H1 (cell line): ENCODE measurements around the gene TOM1L2. TPM values are rescaled to one million over a fixed set of nuclear protein-coding genes. Genes with fewer than 3 reads are reported as not detected.
A peak's percentile ranks its signal among the peaks of the same experiment; 100 is the strongest.

Experiments
- CTCF ChIA-PET: fragments of 300-600 bp; sonication (Branson Sonifier 250); formaldehyde crosslinking; loops from one replicate; lab custom pipeline; 2021; ENCODE audit not compliant: partially characterized antibody; lab: Charles Lee
- POLR2A ChIA-PET: fragments of 300-600 bp; sonication (Branson Sonifier 250); formaldehyde crosslinking; loops from one replicate; lab custom pipeline; 2021; ENCODE audit warnings: inconsistent platforms; ENCODE audit not compliant: partially characterized antibody; lab: Charles Lee
- DNase-seq, 2 experiments: peaks; one replicate each; pipeline versions ENCODE4 v3.0.0 to v3.0.0-alpha.2; 2010 to 2022; ENCODE audit warnings: low spot score in 2 of 2, low read depth in 1 of 2, mixed read lengths in 1 of 2
- FAIRE-seq: peaks from 2 replicates; lab custom pipeline; 2011; peaks lifted over from hg19 to GRCh38; lab: Jason Lieb, UNC
- H2AFZ ChIP-seq: 2 replicates; pipeline ENCODE4 v1.8.1; 2012; ENCODE audit warnings: low read length, inconsistent platforms
- H2AK5ac ChIP-seq: 2 replicates; pipeline ENCODE4 v1.6.1; 2013; ENCODE audit warnings: low read depth, low read length
- H2BK120ac ChIP-seq: replicated peaks from 2 replicates; pipeline ENCODE3; 2013; ENCODE audit warnings: low read depth, low read length, inconsistent platforms
- H2BK12ac ChIP-seq: 2 replicates; pipeline ENCODE4 v1.6.1; 2013; ENCODE audit warnings: low read depth, low read length
- H2BK15ac ChIP-seq: 2 replicates; pipeline ENCODE4 v1.6.1; 2013; ENCODE audit warnings: low read length
- H2BK20ac ChIP-seq: 2 replicates; pipeline ENCODE4 v1.6.1; 2013; ENCODE audit warnings: low read length
- H2BK5ac ChIP-seq: 2 replicates; pipeline ENCODE4 v1.6.1; 2013; ENCODE audit warnings: low read depth, low read length
- H3K14ac ChIP-seq: 2 replicates; pipeline ENCODE4 v1.6.1; 2013; ENCODE audit warnings: inconsistent platforms; ENCODE audit not compliant: insufficient read length
- H3K18ac ChIP-seq: 2 replicates; pipeline ENCODE4 v1.6.1; 2013; ENCODE audit warnings: low read length; ENCODE audit errors: extremely low read depth
- H3K23ac ChIP-seq: 2 replicates; pipeline ENCODE4 v1.6.1; 2013; ENCODE audit warnings: inconsistent platforms; ENCODE audit not compliant: insufficient read length
- H3K23me2 ChIP-seq: 2 replicates; pipeline ENCODE4 v1.6.1; 2013; ENCODE audit warnings: low read depth, low read length
- H3K27ac ChIP-seq: 2 replicates; pipeline ENCODE4 v1.6.1; 2011; ENCODE audit warnings: low read depth, low read length, inconsistent platforms
- H3K27me3 ChIP-seq, 4 experiments: replicated peaks in 1 of 4; 1 replicate in 1 of 4; 2 replicates in 3 of 4; pipeline versions ENCODE4 v1.6.1 to v1.8.1; 2011 to 2013; ENCODE audit warnings: low read length in 3 of 4, mild to moderate bottlenecking in 3 of 4, inconsistent platforms in 2 of 4, mixed read lengths in 2 of 4, moderate library complexity in 1 of 4; ENCODE audit not compliant: control insufficient read depth in 3 of 4, insufficient read depth in 3 of 4; ENCODE audit errors: extremely low read depth in 1 of 4
- H3K36me3 ChIP-seq, 4 experiments: 2 replicates each; pipeline versions ENCODE4 v1.6.1 to v1.8.1; 2011 to 2013; ENCODE audit warnings: mild to moderate bottlenecking in 4 of 4, low read length in 3 of 4, moderate library complexity in 2 of 4, control low read depth in 1 of 4, inconsistent platforms in 1 of 4; ENCODE audit not compliant: insufficient read depth in 4 of 4, control insufficient read depth in 2 of 4
- H3K4ac ChIP-seq: replicated peaks from 2 replicates; pipeline ENCODE3; 2013; ENCODE audit warnings: low read length, low read depth, mixed read lengths, inconsistent platforms; ENCODE audit not compliant: insufficient read length
- H3K4me1 ChIP-seq, 4 experiments: replicated peaks in 1 of 4; 1 replicate in 1 of 4; 2 replicates in 3 of 4; pipeline versions ENCODE4 v1.6.1 to v1.8.1; 2011 to 2013; ENCODE audit warnings: low read length in 3 of 4, inconsistent platforms in 2 of 4, mixed read lengths in 1 of 4; ENCODE audit not compliant: insufficient read depth in 4 of 4, control insufficient read depth in 3 of 4
- H3K4me2 ChIP-seq, 2 experiments: 2 replicates each; pipeline versions ENCODE4 v1.6.1 to v1.8.1; 2011 to 2013; ENCODE audit warnings: low read depth in 2 of 2, low read length in 2 of 2, control low read depth in 1 of 2, inconsistent platforms in 1 of 2, mild to moderate bottlenecking in 1 of 2; ENCODE audit not compliant: insufficient read depth in 1 of 2
- H3K4me3 ChIP-seq, 4 experiments: fragments of 200-600, 300-600 bp in 1 of 4; sonication (generic), shearing (Covaris generic), sonication (Bioruptor Twin) in 1 of 4; 2 replicates each; pipeline versions ENCODE4 v1.5.1 to v1.8.1; 2011 to 2016; ENCODE audit warnings: low read length in 4 of 4, low read depth in 3 of 4, control low read depth in 2 of 4, inconsistent platforms in 2 of 4, mild to moderate bottlenecking in 2 of 4, mixed read lengths in 1 of 4, moderate library complexity in 1 of 4; ENCODE audit not compliant: insufficient read depth in 2 of 4; ENCODE audit errors: extremely low read depth in 1 of 4
- H3K56ac ChIP-seq: replicated peaks from 2 replicates; pipeline ENCODE3; 2013; ENCODE audit warnings: low read depth, mild to moderate bottlenecking, mixed read lengths, low read length, inconsistent platforms; ENCODE audit not compliant: insufficient read length
- H3K79me1 ChIP-seq: 2 replicates; pipeline ENCODE4 v1.6.1; 2013; ENCODE audit warnings: low read depth, low read length, control low read depth
- H3K79me2 ChIP-seq, 2 experiments: 2 replicates each; pipeline versions ENCODE4 v1.6.1 to v1.8.1; 2012 to 2013; ENCODE audit warnings: low read length in 2 of 2, mild to moderate bottlenecking in 2 of 2, inconsistent platforms in 1 of 2; ENCODE audit not compliant: insufficient read depth in 2 of 2, control insufficient read depth in 1 of 2
- H3K9ac ChIP-seq, 4 experiments: replicated peaks in 1 of 4; 1 replicate in 1 of 4; 2 replicates in 3 of 4; pipeline versions ENCODE4 v1.6.1 to v1.8.1; 2011 to 2013; ENCODE audit warnings: low read depth in 3 of 4, low read length in 3 of 4, control low read depth in 2 of 4, mild to moderate bottlenecking in 2 of 4, moderate library complexity in 2 of 4, inconsistent platforms in 1 of 4; ENCODE audit errors: extremely low read depth in 1 of 4
- H3K9me3 ChIP-seq, 2 experiments: 2 replicates each; pipeline versions ENCODE4 v1.6.1 to v1.8.1; 2012 to 2013; ENCODE audit warnings: mild to moderate bottlenecking in 2 of 2, moderate library complexity in 2 of 2, control low read depth in 1 of 2, inconsistent platforms in 1 of 2, low read depth in 1 of 2, low read length in 1 of 2, mixed read lengths in 1 of 2; ENCODE audit not compliant: insufficient read depth in 2 of 2
- H4K20me1 ChIP-seq, 2 experiments: replicated peaks in 1 of 2; 2 replicates each; pipeline versions ENCODE3 to v1.8.1; 2011 to 2013; ENCODE audit warnings: inconsistent platforms in 2 of 2, low read length in 2 of 2, mild to moderate bottlenecking in 1 of 2; ENCODE audit not compliant: insufficient read depth in 2 of 2, control insufficient read depth in 1 of 2
- H4K5ac ChIP-seq: 2 replicates; pipeline ENCODE4 v1.6.1; 2013; ENCODE audit warnings: low read length, low read depth, mixed read lengths, inconsistent platforms; ENCODE audit not compliant: insufficient read length
- H4K8ac ChIP-seq: 2 replicates; pipeline ENCODE4 v1.8.0; 2013; ENCODE audit warnings: mild to moderate bottlenecking, moderate library complexity, low read length, inconsistent platforms; ENCODE audit not compliant: insufficient read depth; ENCODE audit errors: extremely low read depth
- H4K91ac ChIP-seq: replicated peaks from 2 replicates; pipeline ENCODE3; 2013; ENCODE audit warnings: low read length, mixed read lengths, inconsistent platforms; ENCODE audit not compliant: insufficient read length
- ASH2L ChIP-seq: fragments of 200-600, 300-600 bp; sonication (generic); IDR thresholded peaks from one replicate; pipeline ENCODE4 v1.7.1; 2017; ENCODE audit warnings: low read length
- CBX5 ChIP-seq: fragments of 300-800, 300-1000 bp; sonication (generic); IDR thresholded peaks from 2 replicates; pipeline ENCODE4 v1.7.1; 2016; ENCODE audit warnings: antibody characterized with exemption, low read length, low read depth
- CHD2 ChIP-seq: IDR thresholded peaks from 2 replicates; pipeline ENCODE4 v1.6.1; 2012; ENCODE audit warnings: low read length, improper control_type of control experiment
- JUND ChIP-seq: IDR thresholded peaks from 2 replicates; pipeline ENCODE4 v1.6.1; 2011; ENCODE audit warnings: mild to moderate bottlenecking, improper control_type of control experiment, low read length
- POLR2A ChIP-seq, 2 experiments: IDR thresholded peaks; 1 replicate in 1 of 2; 2 replicates in 1 of 2; pipeline ENCODE4 v1.6.1; 2011; ENCODE audit warnings: low read depth in 2 of 2, low read length in 2 of 2, mild to moderate bottlenecking in 2 of 2; ENCODE audit errors: control extremely low read depth in 1 of 2
- POLR2AphosphoS5 ChIP-seq: IDR thresholded peaks from 2 replicates; pipeline ENCODE4 v1.6.1; 2011; ENCODE audit warnings: low read depth, low read length
- SP4 ChIP-seq: IDR thresholded peaks from 2 replicates; pipeline ENCODE4 v1.6.1; 2012; ENCODE audit warnings: low read length, inconsistent platforms
- TCF12 ChIP-seq: IDR thresholded peaks from 2 replicates; pipeline ENCODE4 v1.6.1; 2011; ENCODE audit warnings: low read depth, mild to moderate bottlenecking, low read length
- WGBS, 2 experiments: shearing (Covaris generic) in 1 of 2; methylation state at CpG; one replicate each; pipeline versions ENCODE4 v1.1.6 to v1.1.7; 2013 to 2015; ENCODE audit warnings: low lambda C conversion rate in 2 of 2, mixed read lengths in 2 of 2, inconsistent platforms in 1 of 2, low coverage in 1 of 2, missing lambda C conversion rate in 1 of 2; ENCODE audit not compliant: insufficient replicate concordance in 2 of 2, insufficient coverage in 1 of 2, insufficient read length in 1 of 2; ENCODE audit errors: extremely low coverage in 1 of 2, missing lambda C conversion rate in 1 of 2; 5-methylcytosine and 5-hydroxymethylcytosine counted together
- polyA plus RNA-seq, 7 experiments: library from polyadenylated mRNA; depleted of rRNA in 3 of 7; stranded (reverse) in 5 of 7; unstranded in 2 of 7; fragments of >200 nt in 5 of 7; fragments of 200-250 nt in 2 of 7; gene quantifications; 1 replicate in 5 of 7; 2 replicates in 1 of 7; 4 replicates in 1 of 7; pipeline versions ENCODE4 v1.2.1 to v1.2.3, GENCODE V29; 2011 to 2013; ENCODE audit warnings: missing spikeins in 2 of 7, mixed read lengths in 2 of 7
- total RNA-seq: library from RNA; stranded (reverse); fragmentation: NEBNext Ultra II Directional; extraction: Animal tissue kit (Norgen Biotek cat#: 25700); gene quantifications from 2 replicates; pipeline ENCODE4 v1.2.1, GENCODE V29; 2021

The TOM1L2 gene
- total and polyA plus RNA-seq, 2 of the 8 experiments (the other 6 are each of a cell fraction or from before 2014, with no cell fraction given) = 2.0 to 3.4 TPM

- Histone ChIP-seq H3K4me3 (peak overlapping the region in 2 of 4 experiments; percentile 2 to 51; a peak in 2 of 8 replicates), H3K18ac (peak overlapping the region; percentile 60), H2AK5ac (no peak overlapping the region), H3K4me2 (peak overlapping the region in 1 of 2 experiments; percentile 79; a peak in 1 of 4 replicates), H4K20me1 (peaks cover 43 to 69% of the 10 kb centered on the region in 2 experiments), H2BK120ac (no peak overlapping the region), H3K36me3 (peaks cover 4 to 24% (median 9%) of the 10 kb centered on the region in 4 experiments; a peak in 6 of 8 replicates), H2BK5ac (no peak overlapping the region), H4K91ac (no peak overlapping the region), H3K23me2 (peaks cover 5% of the 10 kb centered on the region), H2BK12ac (0 out of 2 replicates have a peak overlapping the region, but pooled peaks have one; percentile 27), H3K79me2 (peaks cover 4 to 53% of the 10 kb centered on the region in 2 experiments; a peak in 3 of 4 replicates), H3K9ac (no peak overlapping the region), H3K79me1 (peaks cover 40% of the 10 kb centered on the region), H4K8ac (no peak overlapping the region), H3K4me1 (peaks cover 13 to 41% (median 27%) of the 10 kb centered on the region in 4 experiments)
- ChIA-PET CTCF (interaction anchor here (3.5 to 18.1 kb wide), 3 partner anchors 10 to 37 kb away, joined by 32 to 375 read pairs (median 66); partner anchors contain the start of gene SREBF1), POLR2A (interaction anchor here (1.2 to 24.7 kb wide), 3 partner anchors 5 to 21 kb away, joined by 3 to 532 read pairs (median 532); partner anchors contain the start of gene SREBF1)
- FAIRE-seq = no peak
- TF ChIP-seq TCF12 (no peak), ASH2L (no peak), POLR2AphosphoS5 (no peak), POLR2A (IDR thresholded peaks at IDR 0.05; ENCODE audit: control extremely low read depth in 1 of 2, low read depth in 2 of 2, low read length in 2 of 2) (no peak), JUND (no peak), SP4 (no peak), CHD2 (no peak), CBX5 (no peak)
- TF ChIP-seq, all 59 proteins: peak for 0
- Histone ChIP-seq H3K56ac (no peak overlapping the region), H3K14ac (no peak overlapping the region), H3K27ac (no peak overlapping the region), H2BK20ac (no peak overlapping the region), H3K4ac (no peak overlapping the region), H4K5ac (no peak overlapping the region), H3K23ac (no peak overlapping the region), H2BK15ac (0 out of 2 replicates have a peak overlapping the region, but pooled peaks have one; percentile 72), H3K9me3 (no peaks in the 10 kb centered on the region), H2AFZ (no peak overlapping the region), H3K27me3 (no peaks in the 10 kb centered on the region; a peak in 1 of 7 replicates)
- no peak for DNase-seq
- 93% methylated on average over 3 of the region's 3 CpGs; no CpG with 5 or more reads in 1 of the 2 experiments for WGBS, 2 experiments
Observed at GRCh38 chr17:17822616-17823015, 149.6 kb downstream of the TOM1L2 start.
